ENCODE measurements around the gene ANK3.

Gene ANK3

DNA sequence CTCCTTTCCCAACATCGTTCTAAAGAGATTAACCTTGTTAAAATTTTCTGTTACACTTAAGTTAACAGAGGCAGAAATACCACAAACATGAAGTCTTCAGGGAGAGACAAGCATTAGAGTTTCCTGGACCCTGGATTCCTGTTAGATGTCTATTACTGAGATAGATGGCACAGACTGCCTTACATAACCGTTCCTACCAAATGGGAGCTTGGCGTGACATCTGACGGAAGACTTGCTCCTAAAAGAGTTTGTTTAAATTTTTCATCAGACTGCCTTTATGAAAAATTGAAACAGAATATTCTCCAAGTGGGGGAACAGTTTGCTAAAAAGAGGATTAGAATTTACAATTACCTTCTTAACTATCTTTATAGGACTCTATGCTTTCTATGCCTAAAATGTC is 22.7 kb downstream of the ANK3 start:
- TF ChIP-seq, protein P1, sequence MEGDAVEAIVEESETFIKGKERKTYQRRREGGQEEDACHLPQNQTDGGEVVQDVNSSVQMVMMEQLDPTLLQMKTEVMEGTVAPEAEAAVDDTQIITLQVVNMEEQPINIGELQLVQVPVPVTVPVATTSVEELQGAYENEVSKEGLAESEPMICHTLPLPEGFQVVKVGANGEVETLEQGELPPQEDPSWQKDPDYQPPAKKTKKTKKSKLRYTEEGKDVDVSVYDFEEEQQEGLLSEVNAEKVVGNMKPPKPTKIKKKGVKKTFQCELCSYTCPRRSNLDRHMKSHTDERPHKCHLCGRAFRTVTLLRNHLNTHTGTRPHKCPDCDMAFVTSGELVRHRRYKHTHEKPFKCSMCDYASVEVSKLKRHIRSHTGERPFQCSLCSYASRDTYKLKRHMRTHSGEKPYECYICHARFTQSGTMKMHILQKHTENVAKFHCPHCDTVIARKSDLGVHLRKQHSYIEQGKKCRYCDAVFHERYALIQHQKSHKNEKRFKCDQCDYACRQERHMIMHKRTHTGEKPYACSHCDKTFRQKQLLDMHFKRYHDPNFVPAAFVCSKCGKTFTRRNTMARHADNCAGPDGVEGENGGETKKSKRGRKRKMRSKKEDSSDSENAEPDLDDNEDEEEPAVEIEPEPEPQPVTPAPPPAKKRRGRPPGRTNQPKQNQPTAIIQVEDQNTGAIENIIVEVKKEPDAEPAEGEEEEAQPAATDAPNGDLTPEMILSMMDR (IDR thresholded peaks at IDR 0.05), result no peak
- intact Hi-C loops (cut with DNase I; ENCODE audit: low total_unique reads), result no loop called here

DNA sequence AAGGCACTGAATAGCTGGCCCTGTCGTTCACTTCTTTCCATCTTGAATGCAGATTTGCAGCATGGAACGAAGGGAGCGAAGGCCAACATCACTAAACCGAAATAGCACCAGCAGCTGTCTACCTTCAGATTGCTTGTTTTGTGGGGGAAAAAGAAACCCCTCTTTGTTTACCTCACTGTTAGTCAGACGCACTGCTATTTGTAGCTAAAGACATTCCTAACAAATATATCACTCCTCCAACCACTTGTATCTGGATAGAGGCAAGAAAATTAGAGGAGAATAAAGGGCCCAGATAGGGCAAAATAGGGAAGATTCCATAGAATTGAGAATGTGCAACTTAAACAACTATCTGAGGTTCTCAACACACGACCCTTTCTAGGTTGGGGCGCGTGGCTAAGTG is 26.5 kb downstream of the ANK3 start:
- intact Hi-C loops (cut with DNase I; ENCODE audit: low total_unique reads), result no loop called here
- no peak for DNase-seq
- no peaks in the 10 kb centered on the region for H3K27me3 ChIP-seq
- TF ChIP-seq, protein P1 (IDR thresholded peaks at IDR 0.05), result no peak
- no peaks in the 10 kb centered on the region for H3K9me3 ChIP-seq
- no peaks in the 10 kb centered on the region for H3K4me1 ChIP-seq
- H3K27ac ChIP-seq, result no peak overlapping the region
- H3K36me3 ChIP-seq, result no peaks in the 10 kb centered on the region
- H3K4me3 ChIP-seq, result no peak overlapping the region

More for the DNA sequence above, 22.7 kb downstream of the ANK3 start:
- H3K4me1 ChIP-seq, result no peaks in the 10 kb centered on the region
- H3K9me3 ChIP-seq, result no peaks in the 10 kb centered on the region
- no peak overlapping the region for H3K4me3 ChIP-seq
- H3K27ac ChIP-seq, result no peak overlapping the region
- no peaks in the 10 kb centered on the region for H3K27me3 ChIP-seq
- no peaks in the 10 kb centered on the region for H3K36me3 ChIP-seq
- no peak for DNase-seq

DNA sequence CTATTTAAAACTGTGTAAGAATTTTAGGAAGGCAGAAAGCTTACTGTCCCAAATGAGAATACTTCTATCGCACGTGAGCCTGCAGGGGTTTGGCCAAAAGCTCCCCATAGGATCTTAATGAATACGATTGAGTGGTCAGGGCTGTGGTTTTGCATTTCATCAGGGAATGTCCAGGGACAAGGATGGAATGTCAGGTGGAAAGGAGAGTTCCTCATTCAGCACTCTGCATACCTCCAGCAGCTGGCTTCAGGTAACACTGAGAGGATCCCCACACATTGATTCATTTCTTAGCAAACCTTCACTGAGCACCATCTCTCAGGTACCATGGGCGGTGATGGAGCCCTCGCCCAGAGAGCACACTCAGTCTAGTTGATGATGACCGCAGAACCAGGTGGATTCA is 27.2 kb downstream of the ANK3 start:
- Histone ChIP-seq H3K27me3 (no peaks in the 10 kb centered on the region), H3K4me1 (no peaks in the 10 kb centered on the region), H3K27ac (no peak overlapping the region), H3K36me3 (no peaks in the 10 kb centered on the region), H3K4me3 (no peak overlapping the region), H3K9me3 (no peaks in the 10 kb centered on the region)
- no peak for DNase-seq
- TF ChIP-seq, protein P1 (IDR thresholded peaks at IDR 0.05), result no peak
- intact Hi-C loops (cut with DNase I; ENCODE audit: low total_unique reads), result no loop called here

DNA sequence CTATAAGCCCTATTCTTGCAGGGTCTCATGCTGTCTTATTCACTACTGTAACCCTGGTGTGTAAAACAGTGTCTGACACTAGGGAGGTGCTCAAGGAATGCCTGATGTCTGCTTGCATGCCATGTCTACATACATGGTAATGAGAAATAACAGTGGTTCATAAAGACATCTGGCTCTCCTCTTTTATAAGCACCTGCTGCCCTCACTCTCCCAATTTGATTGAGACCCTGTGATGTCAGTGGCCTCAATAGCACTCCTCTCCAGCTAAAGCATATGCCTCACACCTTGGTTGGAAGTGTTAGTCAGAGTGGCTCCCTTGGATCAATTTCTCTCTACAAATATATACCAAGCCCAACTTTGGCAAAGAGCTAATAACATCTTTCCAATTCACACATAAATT is 30.6 kb downstream of the ANK3 start:
- intact Hi-C loops (cut with DNase I; ENCODE audit: low total_unique reads), result no loop called here
- TF ChIP-seq, protein P1 (IDR thresholded peaks at IDR 0.05), result no peak
- no peak for DNase-seq
- Histone ChIP-seq H3K36me3 (no peaks in the 10 kb centered on the region), H3K9me3 (no peaks in the 10 kb centered on the region), H3K4me1 (peaks cover 0 to 4% (median 0%) of the 10 kb centered on the region in 4 donors), H3K27ac (no peak overlapping the region), H3K4me3 (no peak overlapping the region), H3K27me3 (no peaks in the 10 kb centered on the region)

DNA sequence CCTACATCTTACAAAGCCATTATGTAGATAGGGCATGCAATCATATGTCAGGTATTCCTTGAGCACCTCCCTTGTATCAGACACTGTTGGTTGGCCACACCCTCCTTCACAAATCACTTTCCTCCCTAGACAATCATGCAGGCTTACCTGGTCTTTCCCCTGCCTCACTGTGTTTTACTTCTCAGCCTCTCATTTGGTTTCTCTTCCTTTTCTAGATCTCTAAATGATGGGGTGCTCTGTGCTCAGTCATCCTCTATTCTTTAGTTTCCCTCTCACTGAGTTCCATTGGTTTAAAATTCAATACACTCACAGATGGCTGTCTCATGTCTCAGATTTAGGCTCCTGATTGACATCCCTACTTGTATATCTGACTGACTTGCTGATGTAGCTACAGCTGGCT is 31.4 kb downstream of the ANK3 start:
- Histone ChIP-seq H3K27me3 (no peaks in the 10 kb centered on the region), H3K27ac (no peak overlapping the region), H3K4me3 (no peak overlapping the region), H3K9me3 (no peaks in the 10 kb centered on the region), H3K4me1 (peaks cover 0 to 4% (median 0%) of the 10 kb centered on the region in 4 donors), H3K36me3 (no peaks in the 10 kb centered on the region)
- intact Hi-C loops (cut with DNase I; ENCODE audit: low total_unique reads), result no loop called here
- DNase-seq, result no peak
- TF ChIP-seq, protein P1 (IDR thresholded peaks at IDR 0.05), result no peak
